ENCODE data around the gene EHMT2. TPM values are rescaled to one million over a fixed set of nuclear protein-coding genes. Genes with fewer than 3 reads are reported as not detected.

EHMT2 gene
- 37.9 and 62.0 TPM in 2 replicates for total RNA-seq (ENCODE audit: low replicate concordance)

- H3K4me3 ChIP-seq (ENCODE audit: low read depth, low read length): peak within 1 kb of the TSS; percentile 99
- peak; percentile 71 for DNase-seq (ENCODE audit: low read depth)
- TF ChIP-seq CTCF (IDR thresholded peaks at IDR 0.05; ENCODE audit: insufficient read depth, low read length): peak; percentile 2
These were observed at the start of gene EHMT2 for GRCh38 chr6:31897612-31898382. Gene EHMT2, minus strand, starts transcription at chr6:31897698. Its CDS starts 21 bp downstream, at chr6:31897677.

- no peak for TF ChIP-seq CTCF (IDR thresholded peaks at IDR 0.05; ENCODE audit: insufficient read depth, low read length)
- no peak overlapping the region for H3K4me3 ChIP-seq (ENCODE audit: low read depth, low read length)
- DNase-seq (ENCODE audit: low read depth): no peak
These were observed 49.7 kb upstream of the EHMT2 start for GRCh38 chr6:31947070-31947675.

- no peak for DNase-seq (ENCODE audit: low read depth)
- TF ChIP-seq CTCF (IDR thresholded peaks at IDR 0.05; ENCODE audit: insufficient read depth, low read length): no peak
- peak overlapping the region; percentile 64 for H3K4me3 ChIP-seq (ENCODE audit: low read depth, low read length)
These were observed 48.9 kb upstream of the EHMT2 start for GRCh38 chr6:31946370-31946885.

- TF ChIP-seq CTCF (IDR thresholded peaks at IDR 0.05; ENCODE audit: insufficient read depth, low read length): no peak
- peak within 1 kb of the TSS; percentile 64 for H3K4me3 ChIP-seq (ENCODE audit: low read depth, low read length)
- DNase-seq (ENCODE audit: low read depth): peak; percentile 94
These were observed 48.2 kb upstream of the EHMT2 start, which contains the start of gene CFB for GRCh38 chr6:31945507-31946369. Gene CFB, plus strand, starts transcription at chr6:31946095. Its CDS starts 127 bp downstream, at chr6:31946222.

GRCh38 chr6:31945154-31945506 lies 47.6 kb upstream of the EHMT2 start:
- DNase-seq (ENCODE audit: low read depth): no peak
- no peak for TF ChIP-seq CTCF (IDR thresholded peaks at IDR 0.05; ENCODE audit: insufficient read depth, low read length)
- peak overlapping the region; percentile 62 for H3K4me3 ChIP-seq (ENCODE audit: low read depth, low read length)

- no peak overlapping the region for H3K4me3 ChIP-seq (ENCODE audit: low read depth, low read length)
- no peak for TF ChIP-seq CTCF (IDR thresholded peaks at IDR 0.05; ENCODE audit: insufficient read depth, low read length)
- no peak for DNase-seq (ENCODE audit: low read depth)
These were observed 46.2 kb upstream of the EHMT2 start for GRCh38 chr6:31943742-31944141.

Measured in fibroblast of the aortic adventitia (primary cell).